Motor neuron (in vitro differentiated cells): Measurements from ENCODE around the gene MBP. TPM values are rescaled to one million over a fixed set of nuclear protein-coding genes. Genes with fewer than 3 reads are reported as not detected.

Experiments
- ATAC-seq, 8 experiments: fragments of 200-7000 bp; cut with Tn5 transposase; replicated peaks in 6 of 8; 2 replicates each; pipeline ENCODE4 v1.8.0; 2021; ENCODE audit warnings: mild to moderate bottlenecking in 8 of 8, moderate library complexity in 8 of 8
- H3K27ac ChIP-seq, 2 donors: fragments of 250-450 bp; sonication (Bioruptor Pico); 2 replicates each; pipeline ENCODE4 v1.9.0; 2021; ENCODE audit warnings: antibody characterized with exemption in 2 of 2, mild to moderate bottlenecking in 2 of 2, moderate library complexity in 1 of 2
- H3K4me1 ChIP-seq, 2 donors: fragments of 250-450 bp; sonication (Bioruptor Pico); replicated peaks in 1 of 2; 2 replicates each; pipeline ENCODE4 v1.6.1; 2021; ENCODE audit warnings: antibody characterized with exemption in 2 of 2, mild to moderate bottlenecking in 2 of 2, moderate library complexity in 1 of 2
- H3K4me3 ChIP-seq, 5 donors: fragments of 250-450 bp; sonication (Bioruptor Pico); 2 replicates each; pipeline ENCODE4 v1.9.0; 2021; ENCODE audit warnings: antibody characterized with exemption in 5 of 5, mild to moderate bottlenecking in 5 of 5, moderate library complexity in 4 of 5
- WGBS, 10 experiments: fragments of 450-650 bp; shearing (Covaris generic); methylation state at CpG; one replicate each; pipeline ENCODE4 v1.0.0; 2022; 5-methylcytosine and 5-hydroxymethylcytosine counted together
- in situ Hi-C, 9 experiments: fragments of 400-800 bp; cut with MboI; loops; one replicate each; pipeline ENCODE4 v1.15.0; 2021; ENCODE audit warnings: low sequenced_read_pairs in 9 of 9, low pct_unique_long_range_greater_than_20kb in 2 of 9; ENCODE audit not compliant: unreplicated experiment in 9 of 9
- total RNA-seq, 8 experiments: library from RNA; unstranded; fragments of 300-600 nt; gene quantifications; 2 replicates each; pipeline versions ENCODE4 v1.2.3 to v1.2.4, GENCODE V29; 2022

Gene MBP
- total RNA-seq, 8 experiments from 2014 or later: 1.6 to 52.1 (median 4.0) TPM

DNA sequence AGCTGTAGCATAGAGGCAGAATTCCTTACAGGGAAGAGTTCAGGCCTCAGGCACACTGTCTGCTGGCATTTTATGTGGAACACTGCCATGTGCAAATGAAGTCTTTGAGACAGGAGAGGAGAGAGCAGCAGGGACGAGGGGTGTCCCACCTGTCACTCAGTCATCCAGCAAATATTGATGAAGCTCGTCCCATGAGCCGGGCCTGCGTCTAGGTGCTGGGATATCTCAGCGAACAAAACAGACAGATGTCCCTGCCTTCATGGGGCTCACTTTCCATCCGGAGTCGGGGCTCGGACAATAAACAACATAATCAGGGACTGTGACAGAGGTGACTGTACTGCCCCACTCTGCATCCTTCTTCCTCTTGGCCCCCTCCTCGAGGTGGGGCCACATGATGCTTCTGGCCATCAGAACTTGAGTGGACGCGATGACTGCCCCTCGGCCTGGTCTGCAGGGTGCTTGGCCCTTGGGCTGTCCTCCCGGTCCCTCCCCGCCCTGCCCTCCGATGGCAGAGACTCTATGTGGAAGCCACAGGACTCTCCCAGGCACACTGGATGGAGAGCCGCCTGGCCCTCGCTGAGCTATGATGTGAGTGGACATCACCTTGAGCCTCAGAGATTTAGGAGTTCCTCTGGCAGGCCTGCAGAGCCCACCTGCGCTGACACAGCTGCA, 78.8 kb downstream of the MBP start:
- 68 to 88% (median 75%) methylated on average over 3 to 8 of the region's 18 CpGs; no CpG with 5 or more reads in 5 of the 10 experiments for WGBS, 10 experiments
- Histone ChIP-seq H3K4me1 (peaks cover 23 to 50% of the 10 kb centered on the region in 2 donors), H3K27ac (no peak overlapping the region), H3K4me3 (no peak overlapping the region)
- in situ Hi-C loops: no loop called here
- no peak for ATAC-seq

DNA sequence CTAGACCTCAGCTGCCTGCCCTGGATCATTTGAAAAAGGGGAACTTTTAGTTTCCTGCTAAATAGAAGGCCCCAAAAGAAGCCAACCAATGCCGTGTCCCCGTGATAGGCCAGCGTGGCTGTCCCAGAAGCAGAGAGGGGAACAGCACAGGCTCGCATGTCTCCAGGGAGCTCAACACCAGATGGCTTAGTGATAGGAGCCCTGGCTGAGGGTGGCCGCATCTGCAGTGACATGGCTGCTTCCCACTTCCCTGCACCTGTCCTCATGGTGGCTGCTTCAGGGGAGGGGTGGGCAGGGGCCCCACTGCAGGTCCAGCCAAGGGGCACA, 79.6 kb downstream of the MBP start:
- H3K4me1 ChIP-seq: peaks cover 23 to 50% of the 10 kb centered on the region in 2 donors
- no peak for ATAC-seq
- H3K27ac ChIP-seq: no peak overlapping the region
- H3K4me3 ChIP-seq: no peak overlapping the region
- in situ Hi-C loops: no loop called here
- WGBS, 10 experiments: 40 to 100% (median 93%) methylated on average over 1 to 3 of the region's 5 CpGs; no CpG with 5 or more reads in 7 of the 10 experiments

DNA sequence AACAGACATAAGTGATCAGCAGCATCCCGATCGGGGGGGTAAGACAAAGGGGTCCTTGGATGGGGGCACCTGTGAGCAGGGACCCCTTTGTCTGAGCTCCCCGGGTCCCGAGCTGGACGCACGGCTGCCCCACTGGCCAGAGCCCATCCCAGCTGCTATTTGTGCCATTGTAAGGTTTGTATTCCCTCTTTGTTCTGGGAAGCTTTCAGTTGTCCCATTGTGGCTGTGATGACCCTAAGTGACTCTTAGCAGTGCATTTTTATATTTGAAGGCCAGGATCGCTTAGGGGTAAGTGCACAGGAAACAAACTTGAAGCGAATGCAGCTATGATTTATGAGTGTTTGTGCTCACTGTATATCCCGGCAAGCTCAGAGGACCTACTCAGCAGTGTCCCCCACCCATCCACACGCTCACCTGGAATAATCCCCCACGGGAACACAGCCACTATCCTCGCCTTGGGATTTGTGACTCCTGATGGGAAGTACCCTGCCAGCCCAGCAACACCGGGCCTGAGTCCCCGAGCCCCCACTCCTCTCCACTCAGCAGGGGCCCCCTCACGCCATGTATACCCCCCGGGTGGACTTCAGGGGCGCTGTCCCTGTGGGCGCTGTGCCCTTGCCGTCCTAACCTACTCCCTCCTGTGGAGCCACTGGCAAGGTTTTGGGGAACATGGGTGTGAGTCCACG, 80.1 kb downstream of the MBP start:
- Histone ChIP-seq H3K27ac (no peak overlapping the region), H3K4me3 (no peak overlapping the region), H3K4me1 (peaks cover 23 to 50% of the 10 kb centered on the region in 2 donors)
- no peak for ATAC-seq
- in situ Hi-C loops: no loop called here
- 65 to 100% (median 83%) methylated on average over 1 to 9 of the region's 20 CpGs; no CpG with 5 or more reads in 5 of the 10 experiments for WGBS, 10 experiments

DNA sequence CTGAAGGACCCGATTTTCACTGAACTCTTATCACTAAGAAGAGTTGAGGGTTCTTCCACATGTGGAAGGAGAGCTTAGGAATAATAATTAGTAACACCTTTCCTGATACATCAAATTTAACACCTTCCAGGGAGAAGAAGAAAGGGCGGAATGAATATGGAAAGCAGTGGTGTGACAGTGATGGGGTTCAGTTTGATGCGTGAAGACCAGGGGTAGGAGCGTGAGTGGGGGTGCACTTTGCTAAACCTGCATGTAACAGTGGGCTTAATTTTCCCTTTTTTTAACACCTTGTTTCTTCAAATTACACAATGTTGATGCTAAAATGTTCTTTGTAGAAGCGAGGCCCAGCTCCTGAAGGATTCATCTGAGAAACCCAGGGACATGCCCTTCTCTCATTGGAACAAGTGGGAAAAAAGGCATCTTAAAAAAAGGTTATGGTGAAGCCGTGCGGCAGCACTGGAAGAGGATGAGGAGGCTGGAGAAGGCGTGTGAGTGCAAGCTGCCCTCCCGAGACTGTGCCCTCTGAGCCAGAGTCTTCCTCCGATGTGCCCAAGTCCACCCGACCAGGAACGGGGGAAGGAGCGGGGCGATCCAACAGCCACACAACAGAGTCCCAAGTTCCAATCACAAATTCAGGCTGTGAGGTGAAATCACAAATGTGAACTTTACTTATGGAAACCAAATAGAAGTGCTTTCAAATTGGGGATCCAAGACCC, 80.8 kb downstream of the MBP start:
- Histone ChIP-seq H3K4me1 (peaks cover 20 to 44% of the 10 kb centered on the region in 2 donors), H3K4me3 (no peak overlapping the region), H3K27ac (no peak overlapping the region)
- in situ Hi-C loops: no loop called here
- ATAC-seq: no peak
- WGBS, 10 experiments: 67 to 100% (median 94%) methylated on average over 1 to 9 of the region's 14 CpGs

DNA sequence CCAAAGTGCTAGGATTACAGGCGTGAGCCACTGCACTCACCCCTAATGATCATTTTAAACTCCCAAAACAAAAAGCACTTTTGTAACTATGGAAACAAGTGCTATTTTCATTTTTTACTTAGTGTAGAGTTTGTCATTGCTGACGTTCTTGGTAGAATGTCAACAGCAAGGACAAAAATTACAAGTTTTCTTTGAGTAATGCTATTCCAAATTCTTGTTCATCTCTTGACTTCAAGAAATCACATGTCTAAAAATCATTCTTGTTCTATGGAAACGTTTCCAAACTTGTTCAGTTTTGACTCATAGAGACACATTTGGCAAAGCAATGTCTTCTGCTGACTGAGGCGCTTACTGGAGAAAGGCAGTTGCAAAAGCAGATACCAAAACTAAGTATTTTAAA, 82.6 kb downstream of the MBP start:
- 10 to 100% (median 70%) methylated on average over 1 to 4 of the region's 4 CpGs; no CpG with 5 or more reads in 1 of the 10 experiments for WGBS, 10 experiments
- Histone ChIP-seq H3K4me1 (peaks cover 19 to 28% of the 10 kb centered on the region in 2 donors), H3K27ac (no peak overlapping the region), H3K4me3 (no peak overlapping the region)
- no peak for ATAC-seq
- in situ Hi-C loops: no loop called here

DNA sequence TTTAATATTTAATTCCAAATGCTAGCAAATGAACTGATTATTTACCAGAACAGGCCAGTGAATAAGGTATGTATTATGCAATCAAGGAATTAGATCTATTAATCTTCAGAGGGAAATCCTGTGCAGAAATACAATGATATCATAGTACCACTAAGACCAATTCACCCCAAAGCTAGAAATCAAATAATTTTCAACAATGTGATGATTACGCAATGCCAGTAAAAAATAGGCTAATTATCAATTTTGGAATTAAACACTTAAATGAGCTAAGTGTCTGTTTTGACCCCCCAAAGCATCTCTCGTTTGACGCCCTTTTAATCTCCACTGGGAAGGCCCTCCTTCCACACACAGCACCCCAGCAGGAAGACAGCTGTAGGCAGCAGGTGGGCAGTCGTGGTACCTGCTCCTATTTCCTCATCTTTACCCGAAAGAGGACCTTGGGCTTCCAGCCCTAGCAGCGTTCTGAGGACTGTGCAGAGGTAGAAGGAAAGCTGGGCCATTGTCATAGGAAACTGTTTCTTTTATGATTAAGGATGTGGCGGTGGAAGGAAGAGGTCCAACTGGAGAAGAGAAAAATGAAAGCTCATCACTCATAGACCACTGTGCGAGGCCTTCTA, 84.7 kb downstream of the MBP start:
- H3K4me3 ChIP-seq: no peak overlapping the region
- 60 to 94% (median 77%) methylated on average over 2 to 8 of the region's 8 CpGs; no CpG with 5 or more reads in 1 of the 10 experiments for WGBS, 10 experiments
- in situ Hi-C loops: no loop called here
- no peak overlapping the region for H3K27ac ChIP-seq
- H3K4me1 ChIP-seq: peaks cover 10 to 23% of the 10 kb centered on the region in 2 donors
- no peak for ATAC-seq

DNA sequence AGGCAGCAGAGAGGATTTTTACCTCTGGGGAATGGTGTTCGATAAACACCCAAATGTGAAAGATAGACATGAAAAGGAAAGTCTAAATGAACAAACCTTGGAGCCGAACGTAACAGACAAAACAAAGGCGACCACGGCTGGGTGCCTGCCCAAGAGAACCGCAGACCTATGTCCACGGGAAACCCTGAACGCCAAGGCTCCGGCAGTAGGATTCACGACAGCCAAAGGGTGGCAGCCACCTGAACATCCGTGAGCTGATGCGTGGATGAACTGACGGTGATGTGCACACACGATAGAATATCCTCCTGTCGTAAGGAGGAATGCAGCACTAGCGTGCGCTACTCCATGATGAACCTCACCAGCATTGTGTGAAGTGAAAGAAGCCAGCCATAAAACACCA, 85.6 kb downstream of the MBP start:
- 88 to 100% (median 97%) methylated on average over 1 to 17 of the region's 17 CpGs; no CpG with 5 or more reads in 1 of the 10 experiments for WGBS, 10 experiments
- in situ Hi-C loops: no loop called here
- Histone ChIP-seq H3K27ac (no peak overlapping the region), H3K4me3 (no peak overlapping the region), H3K4me1 (peaks cover 1 to 30% of the 10 kb centered on the region in 2 donors)
- no peak for ATAC-seq

DNA sequence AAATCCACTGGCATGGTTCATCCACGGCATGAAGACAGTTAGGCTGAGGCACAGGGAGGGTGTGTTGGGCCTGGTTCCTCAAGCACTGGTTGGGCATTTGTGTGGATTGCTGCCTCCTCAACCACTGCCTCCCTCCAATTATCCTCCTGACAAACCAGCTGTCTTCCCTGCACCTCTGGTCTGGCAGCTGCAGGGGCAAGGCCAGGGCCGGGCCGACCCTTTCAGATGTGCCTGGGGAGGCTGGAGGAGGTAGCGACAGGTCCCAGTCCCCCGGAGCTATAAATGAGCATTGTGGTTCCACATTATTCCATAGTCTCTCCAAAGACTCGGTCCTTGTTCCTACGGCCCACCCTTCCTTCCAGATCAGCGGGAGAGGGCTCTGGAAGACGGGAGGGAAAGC, 86.2 kb downstream of the MBP start:
- Histone ChIP-seq H3K27ac (no peak overlapping the region), H3K4me1 (peaks cover 0 to 30% of the 10 kb centered on the region in 2 donors), H3K4me3 (no peak overlapping the region)
- in situ Hi-C loops: no loop called here
- no peak for ATAC-seq
- WGBS, 10 experiments: 67 to 95% (median 76%) methylated on average over 2 to 6 of the region's 9 CpGs; no CpG with 5 or more reads in 5 of the 10 experiments

DNA sequence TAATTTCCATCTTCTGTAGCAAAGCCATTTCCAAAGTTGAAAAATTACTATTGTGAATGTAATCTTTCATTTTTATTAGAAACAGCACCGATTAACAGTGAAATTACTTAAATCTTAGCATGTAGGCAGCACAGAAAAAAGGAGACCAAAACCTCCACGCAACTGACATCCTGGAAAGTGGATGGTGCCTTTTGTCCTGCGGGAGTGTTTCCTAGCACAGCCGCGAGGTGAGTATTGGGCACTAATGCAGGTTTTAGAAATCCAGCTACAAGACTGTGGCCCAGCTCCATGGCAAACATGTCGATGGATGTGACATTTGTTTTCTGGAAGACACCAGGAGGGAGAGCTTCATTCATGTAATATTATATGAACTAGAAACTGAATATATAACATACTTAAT, 86.9 kb downstream of the MBP start:
- WGBS, 10 experiments: 50 to 100% (median 78%) methylated on average over 1 to 5 of the region's 6 CpGs; no CpG with 5 or more reads in 2 of the 10 experiments
- ATAC-seq: peak in 1 of 8 experiments; percentile 31
- in situ Hi-C loops: no loop called here
- H3K27ac ChIP-seq: no peak overlapping the region
- peaks cover 0 to 30% of the 10 kb centered on the region in 2 donors for H3K4me1 ChIP-seq
- H3K4me3 ChIP-seq: no peak overlapping the region

DNA sequence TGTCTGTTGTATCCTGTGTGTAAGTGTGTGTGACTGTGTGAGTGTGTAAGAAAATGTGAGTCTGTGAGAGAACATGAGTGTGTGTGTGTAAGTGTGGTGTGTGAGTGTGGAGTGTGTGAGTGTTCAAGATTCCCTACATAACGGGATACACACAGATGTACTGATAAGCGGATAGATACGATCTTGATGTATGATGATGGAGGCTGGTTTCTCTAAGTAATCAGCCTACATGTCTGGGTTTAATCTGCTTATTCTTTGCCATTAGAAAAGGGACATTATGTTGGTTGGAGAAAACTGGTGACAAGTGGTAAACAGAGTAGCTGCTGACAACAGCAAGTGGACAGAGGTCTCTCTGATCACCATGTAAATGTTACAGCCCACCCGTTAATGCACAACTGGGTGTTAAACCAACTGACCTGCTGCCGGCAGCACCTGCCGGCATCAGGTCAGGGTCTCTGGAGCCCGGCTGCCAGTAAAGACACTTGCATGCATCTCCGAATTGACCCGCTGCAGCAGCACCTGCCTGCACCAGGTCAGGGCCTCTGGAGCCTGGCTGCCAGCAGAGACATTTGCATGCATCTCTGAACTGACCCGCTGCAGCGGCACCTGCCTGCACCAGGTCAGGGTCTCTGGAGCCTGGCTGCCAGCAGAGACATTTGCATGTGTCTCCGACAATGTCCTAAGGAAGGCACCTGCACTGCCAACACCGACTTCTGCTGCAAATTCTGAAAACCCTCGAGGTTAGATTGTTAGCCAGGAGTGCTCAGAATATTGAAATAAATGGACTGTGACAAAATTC, 87.5 kb downstream of the MBP start:
- in situ Hi-C loops: no loop called here
- H3K27ac ChIP-seq: no peak overlapping the region
- peak in 1 of 8 experiments; percentile 41 for ATAC-seq
- WGBS, 10 experiments: 0 to 100% (median 57%) methylated on average over 1 to 11 of the region's 14 CpGs; no CpG with 5 or more reads in 1 of the 10 experiments
- peaks cover 0 to 30% of the 10 kb centered on the region in 2 donors for H3K4me1 ChIP-seq
- no peak overlapping the region for H3K4me3 ChIP-seq

DNA sequence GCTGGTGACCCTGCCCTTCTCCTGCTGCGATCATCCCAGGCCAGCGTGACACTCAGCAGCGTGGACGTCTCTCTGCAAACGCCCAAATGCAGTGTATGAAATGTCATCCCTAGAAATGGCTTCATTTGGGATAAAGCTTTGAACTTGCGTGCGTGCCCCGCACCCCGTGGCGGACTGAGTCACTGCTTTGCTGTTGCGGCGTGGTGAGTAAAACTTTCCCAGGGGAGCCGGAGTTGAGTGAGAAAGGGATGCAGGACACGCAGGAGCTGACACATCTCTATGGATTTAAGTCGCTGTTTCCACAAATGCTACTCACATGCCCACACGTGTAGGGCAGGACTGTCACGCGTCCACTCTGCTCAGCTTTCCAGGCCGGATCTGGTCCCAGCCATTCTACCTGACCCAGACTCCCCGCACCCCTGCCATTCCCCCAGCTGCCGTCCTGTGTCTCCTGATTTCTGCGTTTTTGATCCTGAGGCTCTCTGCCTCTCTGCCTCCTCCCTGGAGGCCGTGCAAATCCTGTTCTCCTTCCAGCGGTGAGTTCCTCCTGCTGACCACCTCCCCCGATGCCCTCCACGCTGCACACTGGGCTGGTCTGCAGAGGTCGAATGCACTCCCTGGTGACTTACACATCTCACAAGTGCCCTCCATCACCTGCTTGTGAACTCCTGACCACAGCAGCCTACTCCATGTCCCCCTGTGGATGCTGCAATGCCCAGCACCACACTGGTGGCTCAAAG, 88.9 kb downstream of the MBP start:
- Histone ChIP-seq H3K4me1 (peaks cover 3 to 35% of the 10 kb centered on the region in 2 donors), H3K4me3 (no peak overlapping the region), H3K27ac (no peak overlapping the region)
- WGBS, 10 experiments: 80 to 100% (median 87%) methylated on average over 1 to 10 of the region's 27 CpGs; no CpG with 5 or more reads in 1 of the 10 experiments
- peak in 3 of 8 experiments; percentile 18 to 21 (median 19) for ATAC-seq
- in situ Hi-C loops: no loop called here

DNA sequence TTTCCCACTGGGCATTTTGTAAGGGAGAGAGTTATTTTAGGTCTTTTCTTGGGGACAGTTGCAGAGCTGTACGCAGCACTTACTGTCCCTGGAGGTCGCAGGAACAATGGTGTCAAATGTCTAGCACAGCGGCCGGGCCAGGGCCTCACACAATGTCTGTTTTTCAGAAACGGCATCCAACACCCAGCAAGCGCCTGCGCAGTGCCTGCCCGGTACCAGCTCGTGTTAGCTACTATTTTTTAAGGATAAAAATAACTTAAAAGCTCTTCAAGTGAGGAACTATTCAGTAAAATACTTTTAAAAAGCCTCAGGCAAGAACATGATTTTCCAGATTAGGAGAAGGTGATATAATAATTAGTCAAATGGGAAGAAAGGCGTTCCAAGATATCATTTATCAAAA, 90.0 kb downstream of the MBP start:
- Histone ChIP-seq H3K27ac (no peak overlapping the region), H3K4me1 (peaks cover 14 to 44% of the 10 kb centered on the region in 2 donors), H3K4me3 (no peak overlapping the region)
- no peak for ATAC-seq
- WGBS, 10 experiments: 39 to 100% (median 84%) methylated on average over 1 to 10 of the region's 10 CpGs
- in situ Hi-C loops: no loop called here
